Renal pelvis (tissue), 4 donors: ENCODE results near the gene PCSK5. TPM values are rescaled to one million over a fixed set of nuclear protein-coding genes. Genes with fewer than 3 reads are reported as not detected.

ENCODE experiments used
- DNase-seq: peaks from one replicate; pipeline ENCODE4 v3.0.0-alpha.2; 2013
- polyA plus RNA-seq, 3 donors: library from polyadenylated mRNA; unstranded; fragments of 120-200 nt; gene quantifications; one replicate each; pipeline ENCODE4 v1.2.1, GENCODE V29; 2013; ENCODE audit not compliant: insufficient read length in 3 of 3

The PCSK5 gene
- polyA plus RNA-seq, 3 donors: 13.4 to 18.7 (median 15.9) TPM

DNA sequence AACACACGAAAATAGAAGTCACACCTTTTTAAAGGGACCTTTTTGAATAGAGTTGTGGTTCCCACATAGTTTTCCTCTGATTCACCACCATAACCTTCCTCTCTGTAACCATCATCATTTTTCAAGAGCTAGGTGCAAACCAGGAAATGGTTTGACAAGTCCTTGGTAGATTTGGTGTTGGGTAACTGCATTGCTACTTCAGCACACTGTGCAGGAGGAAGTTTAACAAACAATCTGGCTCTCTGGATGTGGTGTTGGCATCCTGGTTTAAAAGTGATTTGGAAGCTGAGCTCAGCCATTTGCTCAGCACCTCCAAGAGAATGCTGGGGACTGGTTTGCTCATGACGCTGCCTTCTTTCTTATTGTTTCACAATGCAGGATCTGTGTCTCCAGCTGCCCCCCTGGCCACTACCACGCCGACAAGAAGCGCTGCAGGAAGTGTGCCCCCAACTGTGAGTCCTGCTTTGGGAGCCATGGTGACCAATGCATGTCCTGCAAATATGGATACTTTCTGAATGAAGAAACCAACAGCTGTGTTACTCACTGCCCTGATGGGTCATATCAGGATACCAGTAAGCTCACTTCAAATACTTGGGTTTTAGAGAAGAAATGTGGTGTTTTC lies 290.7 kb downstream of the PCSK5 start:
- DNase-seq: no peak

GRCh38 chr9:76181781-76182180 lies 291.3 kb downstream of the PCSK5 start:
- DNase-seq: no peak

DNA sequence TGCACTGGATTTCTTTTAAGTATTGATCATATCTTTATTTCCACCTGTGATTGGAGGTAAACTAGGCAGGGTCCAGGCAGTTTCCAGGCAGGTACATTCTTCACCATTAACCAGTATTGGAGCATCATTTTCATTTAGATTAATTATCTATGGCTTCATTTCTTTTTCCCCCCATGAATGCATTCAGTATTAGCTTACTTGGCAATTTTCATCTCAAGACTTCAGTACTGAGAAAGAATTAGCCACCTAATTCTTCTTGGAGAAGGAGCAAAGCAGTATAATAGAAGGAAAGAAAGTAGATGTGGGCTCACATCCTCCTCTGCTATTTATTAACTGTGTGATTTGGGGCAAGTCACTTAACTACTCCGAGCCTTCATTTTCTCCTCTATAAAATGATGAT lies 295.0 kb downstream of the PCSK5 start:
- DNase-seq: no peak

GRCh38 chr9:76188286-76188685 lies 297.8 kb downstream of the PCSK5 start:
- no peak for DNase-seq

GRCh38 chr9:76188905-76189304 lies 298.4 kb downstream of the PCSK5 start:
- DNase-seq: no peak

DNA sequence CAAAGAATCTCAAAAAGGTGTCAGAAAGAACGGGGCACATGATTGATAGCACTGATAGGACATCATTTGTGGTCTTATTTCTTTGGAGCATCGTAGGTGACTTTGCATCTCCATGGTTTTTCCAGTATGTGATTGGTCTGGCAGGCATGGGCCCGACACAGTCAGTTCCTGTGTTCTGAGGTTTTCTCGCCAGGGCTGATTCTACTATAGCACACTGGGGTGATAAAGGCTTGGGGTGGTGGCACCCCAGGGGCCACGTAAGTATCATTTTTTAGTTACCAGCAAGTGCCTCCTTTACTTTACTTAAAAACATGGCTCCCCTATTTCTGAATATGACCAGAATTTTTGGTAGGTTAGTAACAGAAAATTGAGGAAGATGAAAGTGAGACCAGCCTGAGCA lies 301.0 kb downstream of the PCSK5 start:
- DNase-seq: no peak

DNA sequence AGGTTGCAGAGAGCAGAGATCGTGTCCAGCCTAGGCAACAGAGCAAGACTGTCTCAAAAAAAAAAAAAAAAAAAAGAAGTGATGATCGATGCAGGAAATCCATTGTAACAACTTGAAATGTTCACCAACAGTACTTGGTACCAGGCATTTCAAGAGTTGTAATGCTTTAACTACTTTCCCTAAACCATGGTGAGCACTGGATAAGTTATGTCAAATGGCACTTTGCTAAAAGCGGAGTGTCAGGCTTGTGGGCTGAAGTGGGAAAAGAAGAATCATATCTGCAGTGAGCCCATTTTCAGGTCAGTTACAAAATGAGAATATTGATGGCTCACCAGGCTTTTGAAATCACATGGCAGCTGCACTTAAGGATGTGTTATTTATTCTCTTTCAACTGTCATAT lies 301.5 kb downstream of the PCSK5 start:
- no peak for DNase-seq

GRCh38 chr9:76194896-76195295 lies 304.4 kb downstream of the PCSK5 start:
- no peak for DNase-seq

DNA sequence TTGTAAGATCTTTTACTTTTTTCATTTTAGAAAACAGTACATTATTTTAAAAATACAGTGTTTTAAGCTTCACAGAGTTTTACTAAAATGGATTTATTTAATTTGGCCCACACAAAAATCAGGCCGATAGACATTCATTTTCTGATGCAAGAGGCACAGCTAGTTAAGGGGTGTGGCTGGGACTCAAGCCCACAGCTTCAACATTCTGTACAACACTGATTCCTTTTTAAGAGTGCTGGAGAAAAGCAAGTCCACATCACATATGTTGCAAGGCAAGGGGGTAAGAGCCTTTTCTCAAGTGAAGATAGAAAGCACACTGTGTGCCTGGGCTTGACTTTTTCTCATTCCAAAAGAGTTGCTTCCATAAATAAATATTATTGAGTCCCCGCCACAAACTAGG lies 307.9 kb downstream of the PCSK5 start:
- no peak for DNase-seq

DNA sequence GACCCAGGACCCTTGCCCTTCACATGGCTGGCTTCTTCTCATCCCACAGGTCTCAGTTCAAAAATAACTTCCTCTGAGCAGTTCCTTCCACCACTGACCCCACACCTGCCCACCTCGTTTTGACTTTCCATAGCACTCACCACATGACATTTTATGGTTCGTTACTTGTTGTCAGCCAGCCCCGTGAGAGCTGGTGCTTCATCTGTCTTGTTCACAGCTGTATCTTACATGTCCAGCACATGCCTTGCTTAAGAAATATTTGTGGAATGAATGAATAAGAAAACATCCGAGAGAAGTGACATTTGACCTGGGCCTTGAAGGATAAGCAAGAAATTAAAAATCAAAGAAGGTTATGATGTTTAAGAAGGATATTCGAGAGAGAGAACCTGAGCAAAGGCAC lies 309.8 kb downstream of the PCSK5 start:
- DNase-seq: no peak

- no peak for DNase-seq
Measured at GRCh38 chr9:76200745-76201144, 310.3 kb downstream of the PCSK5 start.

GRCh38 chr9:76203373-76203772 lies 312.9 kb downstream of the PCSK5 start:
- no peak for DNase-seq

- DNase-seq: no peak
Measured at GRCh38 chr9:76206821-76207220, 316.3 kb downstream of the PCSK5 start.

- no peak for DNase-seq
Measured at GRCh38 chr9:76213751-76214150, 323.3 kb downstream of the PCSK5 start.

DNA sequence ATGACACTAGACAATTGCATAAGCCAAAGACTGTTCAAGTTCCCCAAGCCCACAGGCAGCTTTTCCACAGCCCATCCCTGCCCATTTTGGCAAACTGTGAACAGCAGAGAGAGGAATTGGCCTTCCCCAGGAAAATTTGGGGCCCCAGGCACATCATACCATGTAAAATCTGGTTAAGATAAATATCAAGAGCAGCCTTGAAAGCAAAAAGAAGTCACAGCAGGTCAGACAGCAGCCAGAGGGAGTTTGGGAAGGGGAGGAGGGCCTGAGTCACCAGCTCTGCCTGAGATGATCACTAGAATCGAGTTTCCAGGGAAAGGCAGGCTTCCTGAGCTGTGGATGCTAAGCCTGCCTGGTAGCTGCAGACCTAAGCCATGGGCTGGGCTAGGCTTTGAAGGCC lies 324.6 kb downstream of the PCSK5 start:
- no peak for DNase-seq

GRCh38 chr9:76216161-76216649 lies 325.7 kb downstream of the PCSK5 start:
- DNase-seq: no peak

GRCh38 chr9:76218117-76218885 lies 327.8 kb downstream of the PCSK5 start:
- DNase-seq: no peak

- DNase-seq: peak; percentile 23
Measured at GRCh38 chr9:76218886-76219445, 328.5 kb downstream of the PCSK5 start.

DNA sequence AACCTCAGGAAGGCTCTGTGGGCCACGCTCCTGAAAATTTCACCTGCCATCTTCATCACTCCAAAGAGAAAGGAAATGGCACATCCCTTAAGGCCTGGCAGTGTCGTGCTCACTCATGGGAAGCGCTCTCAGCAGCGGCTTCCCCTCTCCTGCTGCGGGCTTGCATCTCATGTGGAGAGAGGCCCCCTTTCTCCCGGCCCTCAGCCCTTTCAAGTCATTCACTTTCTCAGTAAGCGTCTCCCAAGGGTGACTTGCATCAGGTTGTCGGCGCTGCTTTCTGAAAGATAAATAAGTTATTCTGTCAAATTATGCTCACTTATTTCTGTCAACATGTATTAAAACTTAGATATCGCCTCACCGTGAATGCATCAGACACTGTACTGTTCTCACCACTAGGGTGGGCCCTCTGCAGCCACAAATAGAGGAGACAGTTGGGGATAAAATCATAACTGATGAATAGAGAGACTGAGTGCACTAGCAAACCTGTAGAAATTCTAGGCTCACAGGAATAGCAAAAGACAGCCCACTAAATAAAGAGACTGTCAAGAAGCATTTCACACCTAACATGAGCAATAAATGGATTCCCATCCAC lies 329.2 kb downstream of the PCSK5 start:
- DNase-seq: no peak

DNA sequence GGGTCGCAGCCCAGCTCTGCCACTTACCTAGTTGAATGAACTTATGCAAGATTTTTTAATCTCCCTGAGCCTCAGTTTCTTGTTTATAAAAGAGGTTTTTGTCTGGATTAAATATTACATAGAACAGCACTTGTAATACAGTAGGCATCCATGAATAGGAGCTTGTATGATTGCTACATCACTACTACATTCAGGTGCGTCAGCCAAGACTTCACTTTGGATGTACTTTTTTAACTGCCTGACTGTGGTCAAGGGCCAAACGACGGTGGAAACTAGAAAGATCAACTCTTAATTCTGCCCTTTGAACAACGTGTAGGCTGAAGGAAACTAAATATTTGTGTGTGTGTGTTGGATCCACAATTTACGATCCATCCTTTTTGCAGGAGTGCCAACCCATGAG lies 330.9 kb downstream of the PCSK5 start:
- no peak for DNase-seq

DNA sequence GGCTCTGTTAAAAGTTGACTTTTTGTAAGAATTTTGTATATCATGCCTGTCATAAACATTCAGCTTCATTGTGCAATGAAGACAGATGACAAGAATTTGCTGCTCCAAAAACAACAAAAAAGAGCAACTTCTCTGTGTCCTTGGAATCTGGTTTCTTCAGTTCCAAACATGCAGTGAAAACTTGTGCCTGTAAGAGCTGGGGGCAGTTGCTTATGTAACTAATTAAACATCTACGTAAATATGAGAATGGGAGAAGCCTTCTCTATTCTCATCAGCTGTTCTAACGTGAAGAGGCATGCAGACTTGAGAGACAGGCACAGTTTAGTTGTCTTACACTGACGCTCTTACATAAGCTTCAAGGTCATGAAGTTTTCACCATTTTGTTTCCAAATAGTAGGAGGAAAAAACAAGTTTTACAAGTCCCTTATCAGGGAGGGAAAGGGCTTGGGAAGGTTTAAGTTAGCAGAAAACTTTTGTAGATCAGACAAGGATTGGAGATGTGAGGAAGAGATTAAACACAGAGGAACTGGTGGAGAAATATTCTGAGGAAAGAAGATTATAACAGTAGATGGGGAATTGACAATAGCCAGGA lies 333.4 kb downstream of the PCSK5 start:
- DNase-seq: no peak

- no peak for DNase-seq
Measured at GRCh38 chr9:76227156-76227555, 336.7 kb downstream of the PCSK5 start.

GRCh38 chr9:76231001-76231400 lies 340.5 kb downstream of the PCSK5 start:
- DNase-seq: no peak
